ENCODE data around the gene METTL2A. TPM values are rescaled to one million over a fixed set of nuclear protein-coding genes. Genes with fewer than 3 reads are reported as not detected.
"Not testable (repeated sequence)": the region's sequence is repeated elsewhere in the genome, so short reads cannot be mapped to it uniquely, and the experiment has no call there.

The METTL2A gene
- total and polyA plus RNA-seq, 9 donors = 7.3 to 23.0 (median 15.2) TPM

GRCh38 chr17:62444063-62444462 is 20.4 kb downstream of the METTL2A start:
- no peaks in the 10 kb centered on the region for H3K27me3 ChIP-seq
- H3K27ac ChIP-seq = no peak overlapping the region
- H3K36me3 ChIP-seq = no peaks in the 10 kb centered on the region
- DNase-seq = no peak
- intact Hi-C loops (cut with DNase I) = no loop called here
- 91 to 96% (median 94%) methylated on average over 4 of the region's 4 CpGs for WGBS, 3 donors
- no peaks in the 10 kb centered on the region for H3K9me3 ChIP-seq
- no peaks in the 10 kb centered on the region for H3K4me1 ChIP-seq (ENCODE audit: insufficient read depth)
- no peak for TF ChIP-seq POLR2A (IDR thresholded peaks at IDR 0.05)
- no peak for TF ChIP-seq CTCF (IDR thresholded peaks at IDR 0.05)
- no peak for TF ChIP-seq EP300 (IDR thresholded peaks at IDR 0.05)
- H3K4me3 ChIP-seq = no peak overlapping the region

GRCh38 chr17:62445791-62446190 is 22.1 kb downstream of the METTL2A start:
- H3K9me3 ChIP-seq; intact Hi-C loops (cut with DNase I); H3K27me3 ChIP-seq; H3K36me3 ChIP-seq; H3K4me3 ChIP-seq; H3K4me1 ChIP-seq (ENCODE audit: insufficient read depth); H3K27ac ChIP-seq; DNase-seq: not testable (repeated sequence)
- 79 to 84% (median 80%) methylated on average over 4 of the region's 4 CpGs for WGBS, 3 donors

GRCh38 chr17:62452195-62452594 is 28.5 kb downstream of the METTL2A start:
- 86 to 92% (median 90%) methylated on average over 4 of the region's 4 CpGs for WGBS, 3 donors
- intact Hi-C loops (cut with DNase I); H3K4me1 ChIP-seq (ENCODE audit: insufficient read depth): not testable (repeated sequence)

DNA sequence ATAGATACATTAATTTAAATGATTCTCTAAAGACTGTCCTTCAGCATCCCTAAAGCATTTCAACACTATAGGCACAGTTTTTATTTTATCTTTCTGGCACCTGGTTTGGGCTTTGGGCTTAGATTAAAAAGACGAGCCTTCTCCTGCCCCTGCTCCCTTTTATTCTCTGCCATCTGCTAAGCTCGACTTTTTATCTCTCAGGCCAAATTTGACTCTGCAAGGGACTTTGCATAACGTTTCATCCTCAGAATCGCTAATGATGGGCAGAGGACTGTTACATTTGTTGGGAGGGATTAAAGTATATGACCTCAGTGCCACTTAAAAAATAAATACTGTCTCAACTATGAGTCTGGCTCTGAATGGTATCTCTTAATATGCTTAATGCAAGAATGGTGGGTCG is 29.3 kb downstream of the METTL2A start:
- 53 to 66% (median 57%) methylated on average over 5 of the region's 5 CpGs for WGBS, 3 donors
- H3K4me1 ChIP-seq (ENCODE audit: insufficient read depth); DNase-seq; H3K27ac ChIP-seq; intact Hi-C loops (cut with DNase I); H3K4me3 ChIP-seq; H3K27me3 ChIP-seq; H3K36me3 ChIP-seq; H3K9me3 ChIP-seq: not testable (repeated sequence)

More at GRCh38 chr17:62452195-62452594, 28.5 kb downstream of the METTL2A start:
- not testable (repeated sequence) for H3K4me3 ChIP-seq, H3K36me3 ChIP-seq, H3K9me3 ChIP-seq, H3K27me3 ChIP-seq, H3K27ac ChIP-seq, DNase-seq

GRCh38 chr17:62453656-62454055 is 30.0 kb downstream of the METTL2A start:
- intact Hi-C loops (cut with DNase I) = not testable (repeated sequence)
- 81 to 90% (median 83%) methylated on average over 4 of the region's 4 CpGs for WGBS, 3 donors

GRCh38 chr17:62454111-62454510 is 30.4 kb downstream of the METTL2A start:
- H3K36me3 ChIP-seq; H3K27me3 ChIP-seq; H3K4me3 ChIP-seq; intact Hi-C loops (cut with DNase I); H3K9me3 ChIP-seq; H3K4me1 ChIP-seq (ENCODE audit: insufficient read depth); H3K27ac ChIP-seq; DNase-seq: not testable (repeated sequence)
- WGBS, 3 donors = 73 to 82% (median 76%) methylated on average over 3 of the region's 3 CpGs

More at GRCh38 chr17:62453656-62454055, 30.0 kb downstream of the METTL2A start:
- H3K27me3 ChIP-seq; H3K36me3 ChIP-seq; H3K4me3 ChIP-seq; H3K27ac ChIP-seq; DNase-seq; H3K4me1 ChIP-seq (ENCODE audit: insufficient read depth); H3K9me3 ChIP-seq: not testable (repeated sequence)

DNA sequence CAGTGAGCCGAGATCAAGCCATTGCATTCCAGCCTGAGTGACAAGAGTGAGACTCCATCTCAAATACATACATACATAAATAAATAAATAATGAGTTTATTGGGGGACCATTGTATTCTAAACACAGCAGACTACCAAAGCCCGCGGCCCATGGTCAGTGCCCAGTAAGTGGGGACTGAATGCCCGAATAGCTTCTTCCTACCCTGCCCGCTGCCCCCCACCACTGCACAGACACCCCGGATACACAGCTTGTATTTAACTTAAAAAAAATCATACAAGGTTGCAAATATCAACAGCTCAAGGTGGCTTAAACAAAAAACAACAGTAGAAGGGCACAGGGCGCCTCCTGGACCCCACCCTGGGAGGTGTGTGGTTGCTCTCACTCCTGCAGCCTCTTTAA is 32.3 kb downstream of the METTL2A start:
- H3K27ac ChIP-seq = no peak overlapping the region
- no peaks in the 10 kb centered on the region for H3K4me1 ChIP-seq (ENCODE audit: insufficient read depth)
- no peak for DNase-seq
- no peaks in the 10 kb centered on the region for H3K27me3 ChIP-seq
- no peak for TF ChIP-seq EP300 (IDR thresholded peaks at IDR 0.05)
- no peak for TF ChIP-seq CTCF (IDR thresholded peaks at IDR 0.05)
- TF ChIP-seq POLR2A (IDR thresholded peaks at IDR 0.05) = no peak
- no peaks in the 10 kb centered on the region for H3K36me3 ChIP-seq
- H3K4me3 ChIP-seq = no peak overlapping the region
- H3K9me3 ChIP-seq = no peaks in the 10 kb centered on the region
- intact Hi-C loops (cut with DNase I) = no loop called here
- 90 to 93% (median 91%) methylated on average over 7 of the region's 7 CpGs for WGBS, 3 donors

DNA sequence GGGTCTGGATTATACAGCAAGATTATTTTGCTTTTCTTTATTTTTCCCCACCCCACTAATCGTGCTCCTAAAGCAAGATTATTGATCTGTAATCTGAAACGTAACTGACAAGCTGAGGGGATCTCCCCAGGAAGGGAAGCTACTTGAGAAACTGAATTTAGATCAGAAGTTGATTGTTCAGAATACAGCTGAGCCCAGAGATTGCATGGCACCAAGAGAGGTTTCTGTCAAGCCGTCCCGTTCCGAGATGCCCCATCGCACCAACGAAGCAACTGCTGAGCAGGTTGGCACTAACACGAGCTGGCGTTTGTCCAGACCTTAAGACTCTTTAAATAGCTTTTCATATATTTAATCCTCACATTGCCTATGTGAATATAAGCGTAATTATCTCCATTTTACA is 34.8 kb downstream of the METTL2A start:
- H3K36me3 ChIP-seq; H3K27me3 ChIP-seq; intact Hi-C loops (cut with DNase I); DNase-seq; H3K9me3 ChIP-seq; H3K4me1 ChIP-seq (ENCODE audit: insufficient read depth); H3K27ac ChIP-seq; H3K4me3 ChIP-seq: not testable (repeated sequence)
- 79 to 85% (median 80%) methylated on average over 10 of the region's 10 CpGs for WGBS, 3 donors

DNA sequence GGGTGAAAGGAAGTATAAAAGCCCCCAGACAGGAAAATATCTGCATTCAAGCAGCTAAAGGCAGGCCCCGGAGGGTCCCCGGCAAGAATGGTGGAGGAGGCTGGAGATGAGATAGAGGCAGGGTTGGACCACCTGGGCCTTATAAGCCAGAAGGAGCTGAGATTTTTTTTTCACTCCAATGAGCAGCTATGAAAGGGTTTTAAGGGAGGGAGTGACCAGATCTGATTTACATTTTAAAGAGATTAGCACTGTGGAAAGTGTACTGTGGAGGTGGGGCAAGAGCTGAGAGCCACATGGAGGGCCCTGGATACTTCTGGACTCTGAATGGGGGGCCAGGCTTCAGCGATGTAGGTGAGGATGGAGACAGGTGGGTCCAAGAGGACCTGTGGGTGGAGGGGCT is 40.7 kb downstream of the METTL2A start:
- H3K27ac ChIP-seq; H3K4me3 ChIP-seq; intact Hi-C loops (cut with DNase I); H3K36me3 ChIP-seq; H3K9me3 ChIP-seq; H3K27me3 ChIP-seq; H3K4me1 ChIP-seq (ENCODE audit: insufficient read depth); DNase-seq: not testable (repeated sequence)
- 52 to 73% (median 67%) methylated on average over 3 of the region's 3 CpGs for WGBS, 3 donors

GRCh38 chr17:62465271-62465670 is 41.6 kb downstream of the METTL2A start:
- intact Hi-C loops (cut with DNase I); DNase-seq; H3K4me3 ChIP-seq; H3K36me3 ChIP-seq; H3K9me3 ChIP-seq; H3K27me3 ChIP-seq; H3K27ac ChIP-seq; H3K4me1 ChIP-seq (ENCODE audit: insufficient read depth): not testable (repeated sequence)
- 93 to 96% (median 95%) methylated on average over 7 of the region's 7 CpGs for WGBS, 3 donors
